NCI-H2196 (cell line): ENCODE data around the gene PARD3.
"Not testable (repeated sequence)": the region's sequence is repeated elsewhere in the genome, so short reads cannot be mapped to it uniquely, and the experiment has no call there.

Source experiments
- DNase-seq: peaks from one replicate; lab custom pipeline; 2025; ENCODE audit not compliant: unreplicated experiment; lab: John Stamatoyannopoulos, UW

PARD3 gene

GRCh38 chr10:34286136-34286739, 528.9 kb downstream of the PARD3 start:
- no peak for DNase-seq

- DNase-seq: no peak
Measured at GRCh38 chr10:34281661-34282582, 533.2 kb downstream of the PARD3 start.

GRCh38 chr10:34280599-34281374, 534.3 kb downstream of the PARD3 start:
- no peak for DNase-seq

- no peak for DNase-seq
Measured at GRCh38 chr10:34275626-34276130, 539.4 kb downstream of the PARD3 start.

- no peak for DNase-seq
Measured at GRCh38 chr10:34274906-34275305, 540.2 kb downstream of the PARD3 start.

- no peak for DNase-seq
Measured at GRCh38 chr10:34273340-34273739, 541.8 kb downstream of the PARD3 start.

- no peak for DNase-seq
Measured at GRCh38 chr10:34272316-34272715, 542.8 kb downstream of the PARD3 start.

GRCh38 chr10:34268410-34268809, 546.7 kb downstream of the PARD3 start:
- not testable (repeated sequence) for DNase-seq

GRCh38 chr10:34262985-34263384, 552.1 kb downstream of the PARD3 start:
- no peak for DNase-seq

- DNase-seq: no peak
Measured at GRCh38 chr10:34260904-34261303, 554.2 kb downstream of the PARD3 start.

GRCh38 chr10:34256216-34256615, 558.9 kb downstream of the PARD3 start:
- no peak for DNase-seq

GRCh38 chr10:34255035-34255434, 560.1 kb downstream of the PARD3 start:
- DNase-seq: no peak

GRCh38 chr10:34254596-34254995, 560.5 kb downstream of the PARD3 start:
- DNase-seq: no peak

GRCh38 chr10:34252111-34252510, 563.0 kb downstream of the PARD3 start:
- DNase-seq: no peak

- no peak for DNase-seq
Measured at GRCh38 chr10:34251177-34251576, 563.9 kb downstream of the PARD3 start.

GRCh38 chr10:34250722-34251121, 564.4 kb downstream of the PARD3 start:
- DNase-seq: no peak

- no peak for DNase-seq
Measured at GRCh38 chr10:34249634-34250033, 565.5 kb downstream of the PARD3 start.

GRCh38 chr10:34247560-34247959, 567.5 kb downstream of the PARD3 start:
- DNase-seq: no peak

GRCh38 chr10:34244756-34245484, 570.2 kb downstream of the PARD3 start:
- DNase-seq: no peak

- DNase-seq: no peak
Measured at GRCh38 chr10:34241226-34242000, 573.7 kb downstream of the PARD3 start.
